ENCODE data around the gene ZEB1.

GRCh38 chr10:31507427-31507826 lies 188.4 kb downstream of the ZEB1 start:
- TF ChIP-seq CTCF (IDR thresholded peaks at IDR 0.05; ENCODE audit: poor library complexity, severe bottlenecking) (no peak), EP300 (conservative IDR thresholded peaks at IDR 0.05; ENCODE audit: poor library complexity, severe bottlenecking) (no peak), REST (IDR thresholded peaks at IDR 0.05; ENCODE audit: borderline replicate concordance) (no peak), TAF1 (IDR thresholded peaks at IDR 0.05; ENCODE audit: low read depth) (no peak), POLR2AphosphoS5 (IDR thresholded peaks at IDR 0.05) (no peak), EZH2 (IDR thresholded peaks at IDR 0.05; ENCODE audit: borderline replicate concordance, insufficient read depth, low read length, poor library complexity, severe bottlenecking) (no peak), RAD21 (conservative IDR thresholded peaks at IDR 0.05) (no peak), MXI1 (conservative IDR thresholded peaks at IDR 0.05; ENCODE audit: poor library complexity, severe bottlenecking) (no peak), SMC3 (conservative IDR thresholded peaks at IDR 0.05; ENCODE audit: poor library complexity) (no peak)

Measured in neural cell (in vitro differentiated cells).